Astrocyte (in vitro differentiated cells and primary cell): ENCODE measurements around the gene SUSD3.

Source experiments
- EZH2 ChIP-seq: IDR thresholded peaks from 2 replicates; pipeline ENCODE4 v1.6.1; 2012; ENCODE audit warnings: mild to moderate bottlenecking, low read length, inconsistent platforms; ENCODE audit not compliant: insufficient read depth
- TF ChIP-seq, protein P1 (sequence below): IDR thresholded peaks from 2 replicates; pipeline ENCODE4 v1.5.1; 2011; ENCODE audit warnings: low read depth, mild to moderate bottlenecking, inconsistent platforms, low read length, moderate library complexity; ENCODE audit not compliant: insufficient read depth

DNA sequence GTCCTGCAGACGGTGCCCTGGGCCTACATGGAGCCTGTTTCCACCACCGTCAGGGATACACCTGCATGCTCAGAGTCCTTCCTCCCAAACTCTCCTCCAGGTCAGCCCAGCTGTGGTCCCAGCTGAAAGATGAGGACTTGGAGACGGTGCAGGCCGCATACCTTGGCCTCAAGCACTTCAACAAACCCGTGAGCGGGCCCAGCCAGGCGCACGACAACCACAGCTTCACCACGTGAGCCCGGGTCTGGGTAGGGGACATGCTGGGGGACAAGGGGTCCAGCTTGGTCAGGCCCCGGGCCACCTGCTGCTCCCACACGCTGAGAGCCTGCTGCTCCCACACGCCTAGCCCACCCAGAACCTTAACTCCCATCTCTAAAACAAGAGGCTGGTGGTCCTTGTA is 20.9 kb downstream of the SUSD3 start:
- TF ChIP-seq, protein P1, sequence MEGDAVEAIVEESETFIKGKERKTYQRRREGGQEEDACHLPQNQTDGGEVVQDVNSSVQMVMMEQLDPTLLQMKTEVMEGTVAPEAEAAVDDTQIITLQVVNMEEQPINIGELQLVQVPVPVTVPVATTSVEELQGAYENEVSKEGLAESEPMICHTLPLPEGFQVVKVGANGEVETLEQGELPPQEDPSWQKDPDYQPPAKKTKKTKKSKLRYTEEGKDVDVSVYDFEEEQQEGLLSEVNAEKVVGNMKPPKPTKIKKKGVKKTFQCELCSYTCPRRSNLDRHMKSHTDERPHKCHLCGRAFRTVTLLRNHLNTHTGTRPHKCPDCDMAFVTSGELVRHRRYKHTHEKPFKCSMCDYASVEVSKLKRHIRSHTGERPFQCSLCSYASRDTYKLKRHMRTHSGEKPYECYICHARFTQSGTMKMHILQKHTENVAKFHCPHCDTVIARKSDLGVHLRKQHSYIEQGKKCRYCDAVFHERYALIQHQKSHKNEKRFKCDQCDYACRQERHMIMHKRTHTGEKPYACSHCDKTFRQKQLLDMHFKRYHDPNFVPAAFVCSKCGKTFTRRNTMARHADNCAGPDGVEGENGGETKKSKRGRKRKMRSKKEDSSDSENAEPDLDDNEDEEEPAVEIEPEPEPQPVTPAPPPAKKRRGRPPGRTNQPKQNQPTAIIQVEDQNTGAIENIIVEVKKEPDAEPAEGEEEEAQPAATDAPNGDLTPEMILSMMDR: no peak
- TF ChIP-seq EZH2: no peak
